H1 (cell line): ENCODE data around the gene ZMYM2. TPM values are rescaled to one million over a fixed set of nuclear protein-coding genes. Genes with fewer than 3 reads are reported as not detected.
A peak's percentile ranks its signal among the peaks of the same experiment; 100 is the strongest.

Experiments used
- CTCF ChIA-PET: fragments of 300-600 bp; sonication (Branson Sonifier 250); formaldehyde crosslinking; loops from one replicate; lab custom pipeline; 2021; ENCODE audit not compliant: partially characterized antibody; lab: Charles Lee
- POLR2A ChIA-PET: fragments of 300-600 bp; sonication (Branson Sonifier 250); formaldehyde crosslinking; loops from one replicate; lab custom pipeline; 2021; ENCODE audit warnings: inconsistent platforms; ENCODE audit not compliant: partially characterized antibody; lab: Charles Lee
- DNase-seq, 2 experiments: peaks; one replicate each; pipeline versions ENCODE4 v3.0.0 to v3.0.0-alpha.2; 2010 to 2022; ENCODE audit warnings: low spot score in 2 of 2, low read depth in 1 of 2, mixed read lengths in 1 of 2
- FAIRE-seq: peaks from 2 replicates; lab custom pipeline; 2011; peaks lifted over from hg19 to GRCh38; lab: Jason Lieb, UNC
- H2AFZ ChIP-seq: 2 replicates; pipeline ENCODE4 v1.8.1; 2012; ENCODE audit warnings: low read length, inconsistent platforms
- H2AK5ac ChIP-seq: 2 replicates; pipeline ENCODE4 v1.6.1; 2013; ENCODE audit warnings: low read depth, low read length
- H2BK120ac ChIP-seq: replicated peaks from 2 replicates; pipeline ENCODE3; 2013; ENCODE audit warnings: low read depth, low read length, inconsistent platforms
- H2BK12ac ChIP-seq: 2 replicates; pipeline ENCODE4 v1.6.1; 2013; ENCODE audit warnings: low read depth, low read length
- H2BK15ac ChIP-seq: 2 replicates; pipeline ENCODE4 v1.6.1; 2013; ENCODE audit warnings: low read length
- H2BK20ac ChIP-seq: 2 replicates; pipeline ENCODE4 v1.6.1; 2013; ENCODE audit warnings: low read length
- H2BK5ac ChIP-seq: 2 replicates; pipeline ENCODE4 v1.6.1; 2013; ENCODE audit warnings: low read depth, low read length
- H3K14ac ChIP-seq: 2 replicates; pipeline ENCODE4 v1.6.1; 2013; ENCODE audit warnings: inconsistent platforms; ENCODE audit not compliant: insufficient read length
- H3K18ac ChIP-seq: 2 replicates; pipeline ENCODE4 v1.6.1; 2013; ENCODE audit warnings: low read length; ENCODE audit errors: extremely low read depth
- H3K23ac ChIP-seq: 2 replicates; pipeline ENCODE4 v1.6.1; 2013; ENCODE audit warnings: inconsistent platforms; ENCODE audit not compliant: insufficient read length
- H3K23me2 ChIP-seq: 2 replicates; pipeline ENCODE4 v1.6.1; 2013; ENCODE audit warnings: low read depth, low read length
- H3K27ac ChIP-seq: 2 replicates; pipeline ENCODE4 v1.6.1; 2011; ENCODE audit warnings: low read depth, low read length, inconsistent platforms
- H3K27me3 ChIP-seq, 4 experiments: replicated peaks in 1 of 4; 1 replicate in 1 of 4; 2 replicates in 3 of 4; pipeline versions ENCODE4 v1.6.1 to v1.8.1; 2011 to 2013; ENCODE audit warnings: low read length in 3 of 4, mild to moderate bottlenecking in 3 of 4, inconsistent platforms in 2 of 4, mixed read lengths in 2 of 4, moderate library complexity in 1 of 4; ENCODE audit not compliant: control insufficient read depth in 3 of 4, insufficient read depth in 3 of 4; ENCODE audit errors: extremely low read depth in 1 of 4
- H3K36me3 ChIP-seq, 4 experiments: 2 replicates each; pipeline versions ENCODE4 v1.6.1 to v1.8.1; 2011 to 2013; ENCODE audit warnings: mild to moderate bottlenecking in 4 of 4, low read length in 3 of 4, moderate library complexity in 2 of 4, control low read depth in 1 of 4, inconsistent platforms in 1 of 4; ENCODE audit not compliant: insufficient read depth in 4 of 4, control insufficient read depth in 2 of 4
- H3K4ac ChIP-seq: replicated peaks from 2 replicates; pipeline ENCODE3; 2013; ENCODE audit warnings: low read length, low read depth, mixed read lengths, inconsistent platforms; ENCODE audit not compliant: insufficient read length
- H3K4me1 ChIP-seq, 4 experiments: replicated peaks in 1 of 4; 1 replicate in 1 of 4; 2 replicates in 3 of 4; pipeline versions ENCODE4 v1.6.1 to v1.8.1; 2011 to 2013; ENCODE audit warnings: low read length in 3 of 4, inconsistent platforms in 2 of 4, mixed read lengths in 1 of 4; ENCODE audit not compliant: insufficient read depth in 4 of 4, control insufficient read depth in 3 of 4
- H3K4me2 ChIP-seq, 2 experiments: 2 replicates each; pipeline versions ENCODE4 v1.6.1 to v1.8.1; 2011 to 2013; ENCODE audit warnings: low read depth in 2 of 2, low read length in 2 of 2, control low read depth in 1 of 2, inconsistent platforms in 1 of 2, mild to moderate bottlenecking in 1 of 2; ENCODE audit not compliant: insufficient read depth in 1 of 2
- H3K4me3 ChIP-seq, 4 experiments: fragments of 200-600, 300-600 bp in 1 of 4; sonication (generic), shearing (Covaris generic), sonication (Bioruptor Twin) in 1 of 4; 2 replicates each; pipeline versions ENCODE4 v1.5.1 to v1.8.1; 2011 to 2016; ENCODE audit warnings: low read length in 4 of 4, low read depth in 3 of 4, control low read depth in 2 of 4, inconsistent platforms in 2 of 4, mild to moderate bottlenecking in 2 of 4, mixed read lengths in 1 of 4, moderate library complexity in 1 of 4; ENCODE audit not compliant: insufficient read depth in 2 of 4; ENCODE audit errors: extremely low read depth in 1 of 4
- H3K56ac ChIP-seq: replicated peaks from 2 replicates; pipeline ENCODE3; 2013; ENCODE audit warnings: low read depth, mild to moderate bottlenecking, mixed read lengths, low read length, inconsistent platforms; ENCODE audit not compliant: insufficient read length
- H3K79me1 ChIP-seq: 2 replicates; pipeline ENCODE4 v1.6.1; 2013; ENCODE audit warnings: low read depth, low read length, control low read depth
- H3K79me2 ChIP-seq, 2 experiments: 2 replicates each; pipeline versions ENCODE4 v1.6.1 to v1.8.1; 2012 to 2013; ENCODE audit warnings: low read length in 2 of 2, mild to moderate bottlenecking in 2 of 2, inconsistent platforms in 1 of 2; ENCODE audit not compliant: insufficient read depth in 2 of 2, control insufficient read depth in 1 of 2
- H3K9ac ChIP-seq, 4 experiments: replicated peaks in 1 of 4; 1 replicate in 1 of 4; 2 replicates in 3 of 4; pipeline versions ENCODE4 v1.6.1 to v1.8.1; 2011 to 2013; ENCODE audit warnings: low read depth in 3 of 4, low read length in 3 of 4, control low read depth in 2 of 4, mild to moderate bottlenecking in 2 of 4, moderate library complexity in 2 of 4, inconsistent platforms in 1 of 4; ENCODE audit errors: extremely low read depth in 1 of 4
- H3K9me3 ChIP-seq, 2 experiments: 2 replicates each; pipeline versions ENCODE4 v1.6.1 to v1.8.1; 2012 to 2013; ENCODE audit warnings: mild to moderate bottlenecking in 2 of 2, moderate library complexity in 2 of 2, control low read depth in 1 of 2, inconsistent platforms in 1 of 2, low read depth in 1 of 2, low read length in 1 of 2, mixed read lengths in 1 of 2; ENCODE audit not compliant: insufficient read depth in 2 of 2
- H4K20me1 ChIP-seq, 2 experiments: replicated peaks in 1 of 2; 2 replicates each; pipeline versions ENCODE3 to v1.8.1; 2011 to 2013; ENCODE audit warnings: inconsistent platforms in 2 of 2, low read length in 2 of 2, mild to moderate bottlenecking in 1 of 2; ENCODE audit not compliant: insufficient read depth in 2 of 2, control insufficient read depth in 1 of 2
- H4K5ac ChIP-seq: 2 replicates; pipeline ENCODE4 v1.6.1; 2013; ENCODE audit warnings: low read length, low read depth, mixed read lengths, inconsistent platforms; ENCODE audit not compliant: insufficient read length
- H4K8ac ChIP-seq: 2 replicates; pipeline ENCODE4 v1.8.0; 2013; ENCODE audit warnings: mild to moderate bottlenecking, moderate library complexity, low read length, inconsistent platforms; ENCODE audit not compliant: insufficient read depth; ENCODE audit errors: extremely low read depth
- H4K91ac ChIP-seq: replicated peaks from 2 replicates; pipeline ENCODE3; 2013; ENCODE audit warnings: low read length, mixed read lengths, inconsistent platforms; ENCODE audit not compliant: insufficient read length
- EGR1 ChIP-seq: IDR thresholded peaks from 2 replicates; pipeline ENCODE4 v1.6.1; 2011; ENCODE audit warnings: low read depth, low read length, borderline replicate concordance
- EP300 ChIP-seq, 2 experiments: IDR thresholded peaks; 1 replicate in 1 of 2; 2 replicates in 1 of 2; pipeline ENCODE4 v1.6.1; 2011 to 2012; ENCODE audit warnings: low read depth in 2 of 2, low read length in 2 of 2, mild to moderate bottlenecking in 2 of 2, borderline replicate concordance in 1 of 2, inconsistent platforms in 1 of 2, moderate library complexity in 1 of 2
- HDAC2 ChIP-seq, 2 experiments: fragments of 300-600 bp in 1 of 2; sonication (generic) in 1 of 2; IDR thresholded peaks; 2 replicates each; pipeline ENCODE4 v1.6.1; 2011 to 2012; ENCODE audit warnings: low read depth in 2 of 2, low read length in 2 of 2, mild to moderate bottlenecking in 2 of 2, moderate library complexity in 2 of 2, borderline replicate concordance in 1 of 2, inconsistent platforms in 1 of 2
- HDAC6 ChIP-seq: IDR thresholded peaks from one replicate; pipeline ENCODE4 v1.7.1; 2012; ENCODE audit warnings: low read depth, mild to moderate bottlenecking, inconsistent platforms, low read length, moderate library complexity
- JUND ChIP-seq: IDR thresholded peaks from 2 replicates; pipeline ENCODE4 v1.6.1; 2011; ENCODE audit warnings: mild to moderate bottlenecking, improper control_type of control experiment, low read length
- KDM1A ChIP-seq: fragments of 200-600, 300-600 bp; sonication (generic); IDR thresholded peaks from 2 replicates; pipeline ENCODE4 v1.7.1; 2016; ENCODE audit warnings: mild to moderate bottlenecking, low read length, borderline replicate concordance
- KDM4A ChIP-seq: IDR thresholded peaks from one replicate; pipeline ENCODE4 v1.7.1; 2012; ENCODE audit warnings: low read depth, mild to moderate bottlenecking, moderate library complexity, low read length, inconsistent platforms; ENCODE audit not compliant: severe bottlenecking
- KDM5A ChIP-seq: fragments of 200-600 bp; IDR thresholded peaks from 2 replicates; pipeline ENCODE4 v1.7.1; 2012; ENCODE audit warnings: mild to moderate bottlenecking, low read length, inconsistent platforms, mixed read lengths
- POLR2A ChIP-seq, 2 experiments: IDR thresholded peaks; 1 replicate in 1 of 2; 2 replicates in 1 of 2; pipeline ENCODE4 v1.6.1; 2011; ENCODE audit warnings: low read depth in 2 of 2, low read length in 2 of 2, mild to moderate bottlenecking in 2 of 2; ENCODE audit errors: control extremely low read depth in 1 of 2
- TAF1 ChIP-seq: IDR thresholded peaks from 2 replicates; pipeline ENCODE4 v1.6.1; 2011; ENCODE audit warnings: mild to moderate bottlenecking, low read depth, low read length
- TCF12 ChIP-seq: IDR thresholded peaks from 2 replicates; pipeline ENCODE4 v1.6.1; 2011; ENCODE audit warnings: low read depth, mild to moderate bottlenecking, low read length
- WGBS, 2 experiments: shearing (Covaris generic) in 1 of 2; methylation state at CpG; one replicate each; pipeline versions ENCODE4 v1.1.6 to v1.1.7; 2013 to 2015; ENCODE audit warnings: low lambda C conversion rate in 2 of 2, mixed read lengths in 2 of 2, inconsistent platforms in 1 of 2, low coverage in 1 of 2, missing lambda C conversion rate in 1 of 2; ENCODE audit not compliant: insufficient replicate concordance in 2 of 2, insufficient coverage in 1 of 2, insufficient read length in 1 of 2; ENCODE audit errors: extremely low coverage in 1 of 2, missing lambda C conversion rate in 1 of 2; 5-methylcytosine and 5-hydroxymethylcytosine counted together
- polyA plus RNA-seq, 7 experiments: library from polyadenylated mRNA; depleted of rRNA in 3 of 7; stranded (reverse) in 5 of 7; unstranded in 2 of 7; fragments of >200 nt in 5 of 7; fragments of 200-250 nt in 2 of 7; gene quantifications; 1 replicate in 5 of 7; 2 replicates in 1 of 7; 4 replicates in 1 of 7; pipeline versions ENCODE4 v1.2.1 to v1.2.3, GENCODE V29; 2011 to 2013; ENCODE audit warnings: missing spikeins in 2 of 7, mixed read lengths in 2 of 7
- total RNA-seq: library from RNA; stranded (reverse); fragmentation: NEBNext Ultra II Directional; extraction: Animal tissue kit (Norgen Biotek cat#: 25700); gene quantifications from 2 replicates; pipeline ENCODE4 v1.2.1, GENCODE V29; 2021

The ZMYM2 gene
- total and polyA plus RNA-seq, 2 of the 8 experiments (the other 6 are each of a cell fraction or from before 2014, with no cell fraction given), result 41.2 to 159 TPM

DNA sequence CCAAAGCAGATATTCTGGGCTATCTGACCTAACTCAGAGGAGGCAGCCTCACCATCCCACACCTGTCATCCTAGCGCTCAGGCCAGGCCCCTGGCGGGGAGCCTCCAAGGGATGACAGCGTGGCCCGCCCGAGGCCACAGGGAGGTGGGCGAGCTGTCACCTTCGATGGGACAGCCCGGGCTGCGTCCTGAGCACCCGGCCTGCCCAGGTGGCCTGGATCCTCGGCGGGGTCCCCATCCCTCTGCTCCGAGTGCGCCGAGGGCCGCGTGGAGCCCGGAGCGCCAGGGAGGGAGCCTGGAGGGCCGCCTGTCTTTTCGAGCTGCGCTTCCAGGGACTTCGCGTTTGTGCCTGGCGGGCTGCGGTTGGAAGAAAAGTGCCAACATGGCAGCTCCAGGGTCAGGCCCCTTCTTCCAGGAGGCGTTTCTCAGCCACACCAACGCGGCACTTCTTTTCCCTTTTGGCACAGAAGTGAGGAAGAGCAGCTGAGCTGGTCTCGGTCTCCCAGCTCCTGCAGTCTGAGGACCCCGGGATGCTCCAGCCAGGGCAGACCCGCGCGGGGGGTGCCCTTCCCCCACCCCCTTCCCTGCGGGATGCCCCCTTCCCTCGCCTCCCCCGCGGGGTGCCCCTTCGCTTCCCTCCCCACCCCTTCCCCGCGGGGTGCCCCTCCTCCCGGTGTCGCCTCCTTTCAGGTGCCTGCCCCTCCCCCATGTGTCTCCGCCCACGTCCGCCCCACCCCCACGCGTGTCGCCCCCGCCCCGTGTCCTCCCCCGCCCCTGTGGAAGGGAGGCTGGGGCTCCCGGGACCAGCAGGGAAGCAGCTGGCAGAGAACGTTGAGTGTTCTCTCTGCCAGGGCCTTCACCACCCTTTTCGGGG, 160.0 kb downstream of the ZMYM2 start:
- H3K18ac ChIP-seq, result peak overlapping the region; percentile 3; the same call in 1 of the 2 replicates
- no peak overlapping the region for H4K5ac ChIP-seq
- H3K36me3 ChIP-seq, result no peaks in the 10 kb centered on the region
- H3K4me1 ChIP-seq, result peaks cover 0 to 13% (median 4%) of the 10 kb centered on the region in 4 experiments
- H2BK120ac ChIP-seq, result no peak overlapping the region
- H3K79me1 ChIP-seq, result no peaks in the 10 kb centered on the region
- H3K9me3 ChIP-seq, result no peaks in the 10 kb centered on the region
- H3K9ac ChIP-seq, result no peak overlapping the region; a peak in 1 of 7 replicates
- peak overlapping the region; percentile 91; the same call in 1 of the 2 replicates for H2AFZ ChIP-seq
- no peak overlapping the region for H3K27ac ChIP-seq
- H3K14ac ChIP-seq, result no peak overlapping the region
- H4K91ac ChIP-seq, result no peak overlapping the region
- H4K20me1 ChIP-seq, result no peaks in the 10 kb centered on the region
- H3K4me2 ChIP-seq, result peak overlapping the region; percentile 68 to 84
- H3K4ac ChIP-seq, result no peak overlapping the region
- CTCF ChIA-PET, result interaction anchor here (0.8 to 2.3 kb wide), 10 partner anchors 9 to 182 kb away, joined by 3 to 12 read pairs (median 4); no protein-coding TSS in a partner anchor
- H3K23me2 ChIP-seq, result peaks cover 7% of the 10 kb centered on the region; the same call in 1 of the 2 replicates
- no peaks in the 10 kb centered on the region; a peak in 2 of 7 replicates for H3K27me3 ChIP-seq
- DNase-seq, result no peak
- WGBS, 2 experiments, result 4% methylated on average over 30 of the region's 55 CpGs; no CpG with 5 or more reads in 1 of the 2 experiments
- no peaks in the 10 kb centered on the region for H3K79me2 ChIP-seq
- no peak overlapping the region for H2BK20ac ChIP-seq
- H2AK5ac ChIP-seq, result no peak overlapping the region
- no peak overlapping the region for H2BK12ac ChIP-seq
- peak overlapping the region; percentile 39 to 77 (median 66) for H3K4me3 ChIP-seq
- H2BK15ac ChIP-seq, result no peak overlapping the region
- no peak for FAIRE-seq
- H2BK5ac ChIP-seq, result no peak overlapping the region
- no peak overlapping the region for H3K56ac ChIP-seq
- H3K23ac ChIP-seq, result no peak overlapping the region
- peak overlapping the region; percentile 22 for H4K8ac ChIP-seq
- POLR2A ChIA-PET, result interaction anchor here (0.8 to 2.2 kb wide), 4 partner anchors 9 to 27 kb away, joined by 3 to 11 read pairs (median 4); no protein-coding TSS in a partner anchor
- no peak for TF ChIP-seq EGR1
- no peak for TF ChIP-seq KDM1A
- no peak for TF ChIP-seq EP300 (IDR thresholded peaks at IDR 0.05; ENCODE audit: borderline replicate concordance in 1 of 2, low read depth in 2 of 2, low read length in 2 of 2)
- peak; percentile 34 for TF ChIP-seq KDM4A
- TF ChIP-seq POLR2A (IDR thresholded peaks at IDR 0.05; ENCODE audit: control extremely low read depth in 1 of 2, low read depth in 2 of 2, low read length in 2 of 2), result no peak
- no peak for TF ChIP-seq HDAC6
- TF ChIP-seq TCF12, result no peak
- TF ChIP-seq TAF1, result no peak
- peak in 1 of 2 experiments; percentile 82; a peak in 1 of 4 replicates for TF ChIP-seq HDAC2 (IDR thresholded peaks at IDR 0.05; ENCODE audit: borderline replicate concordance in 1 of 2, low read depth in 2 of 2, low read length in 2 of 2)
- TF ChIP-seq JUND, result no peak
- TF ChIP-seq KDM5A, result no peak
